Activated CD4-positive, CD25-positive, alpha-beta regulatory T cell treated with anti-CD3 and anti-CD28 coated beads, Interleukin-2, amount 50 U/mL, for 72 hours (primary cell): Measurements from ENCODE around the gene ID1.
"Not testable (repeated sequence)": the region's sequence is repeated elsewhere in the genome, so short reads cannot be mapped to it uniquely, and the experiment has no call there.

Experiments
- DNase-seq: peaks from one replicate; pipeline ENCODE4 v3.0.0; 2021

Gene ID1

GRCh38 chr20:31602779-31603441 is 2.2 kb upstream of the ID1 start:
- peak; percentile 34 for DNase-seq

- peak; percentile 71 for DNase-seq
Observed at GRCh38 chr20:31603822-31604566, 1.1 kb upstream of the ID1 start.

DNA sequence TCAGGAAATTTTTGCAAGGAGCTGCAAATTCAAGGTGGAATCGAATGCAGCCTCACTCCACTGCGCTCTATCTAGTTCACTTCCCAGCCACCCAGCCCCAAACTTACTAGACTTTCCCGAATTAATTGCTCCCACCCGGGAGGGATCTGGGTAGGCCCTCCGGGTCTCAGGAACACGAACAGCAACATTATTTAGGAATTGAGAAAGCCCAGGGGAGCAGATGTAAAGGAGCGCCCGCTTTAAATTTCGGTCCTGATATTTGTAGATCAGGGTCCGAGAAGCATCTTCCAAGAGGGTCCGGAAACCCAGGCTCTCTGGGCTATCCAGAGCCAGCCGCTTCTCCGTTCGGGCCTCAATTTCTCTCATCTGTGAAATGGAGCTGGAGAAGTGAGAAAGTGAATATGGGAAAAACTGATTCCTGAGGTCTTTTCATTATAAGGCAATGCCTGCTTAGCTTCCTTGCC is 490 bp upstream of the ID1 start:
- no peak for DNase-seq

- DNase-seq, result no peak
Observed at GRCh38 chr20:31605902-31606803, 1.1 kb downstream of the ID1 start.

GRCh38 chr20:31606804-31607639 is 1.9 kb downstream of the ID1 start:
- DNase-seq, result no peak

DNA sequence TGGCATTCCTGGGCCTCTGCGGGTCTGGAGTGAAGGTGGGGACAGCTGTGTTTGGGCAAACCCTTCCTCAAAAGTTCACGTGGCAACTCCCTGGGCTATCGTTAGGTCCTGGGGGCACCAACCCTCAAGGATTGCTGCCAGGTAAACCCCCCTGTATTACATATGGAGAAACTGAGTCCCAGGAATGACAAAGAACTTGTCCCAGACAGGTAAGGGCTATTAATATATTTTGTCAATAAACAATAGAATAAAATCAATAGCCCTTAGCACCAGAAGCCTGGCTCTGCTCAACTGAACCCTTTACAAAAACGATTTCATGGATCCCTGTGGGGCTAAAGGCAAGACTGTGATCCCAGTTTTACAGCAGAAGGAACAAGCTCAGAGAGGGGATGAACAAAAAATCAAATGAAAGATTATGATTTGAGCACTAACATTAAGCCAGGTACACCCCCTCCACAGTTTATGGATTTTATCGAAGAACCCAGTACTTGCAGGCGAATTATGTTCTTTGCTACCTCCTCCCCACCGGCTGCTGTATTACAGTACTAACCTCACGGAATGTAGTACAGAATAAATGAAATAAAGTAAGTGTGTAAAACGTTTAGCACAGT is 2.7 kb downstream of the ID1 start:
- no peak for DNase-seq

GRCh38 chr20:31608251-31608945 is 3.3 kb downstream of the ID1 start:
- DNase-seq, result no peak

DNA sequence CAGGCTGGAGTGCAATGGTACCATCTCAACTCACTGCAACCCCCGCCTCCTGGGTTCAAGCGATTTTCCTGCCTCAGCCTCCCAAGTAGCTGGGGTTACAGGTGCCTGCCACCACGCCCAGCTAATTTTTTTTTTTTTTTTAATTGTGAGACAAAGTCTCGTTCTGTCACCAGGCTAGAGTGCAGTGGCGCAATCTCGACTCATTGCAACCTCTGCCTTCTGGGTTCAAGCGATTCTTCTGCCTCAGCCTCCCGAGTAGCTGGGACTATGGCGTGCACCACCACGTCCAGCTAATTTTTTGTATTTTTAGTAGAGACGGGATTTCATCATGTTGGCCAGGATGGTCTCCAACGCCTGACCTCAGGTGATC is 7.2 kb downstream of the ID1 start:
- not testable (repeated sequence) for DNase-seq

GRCh38 chr20:31615416-31615815 is 10.3 kb downstream of the ID1 start:
- no peak for DNase-seq

GRCh38 chr20:31617432-31618104 is 12.5 kb downstream of the ID1 start:
- no peak for DNase-seq

DNA sequence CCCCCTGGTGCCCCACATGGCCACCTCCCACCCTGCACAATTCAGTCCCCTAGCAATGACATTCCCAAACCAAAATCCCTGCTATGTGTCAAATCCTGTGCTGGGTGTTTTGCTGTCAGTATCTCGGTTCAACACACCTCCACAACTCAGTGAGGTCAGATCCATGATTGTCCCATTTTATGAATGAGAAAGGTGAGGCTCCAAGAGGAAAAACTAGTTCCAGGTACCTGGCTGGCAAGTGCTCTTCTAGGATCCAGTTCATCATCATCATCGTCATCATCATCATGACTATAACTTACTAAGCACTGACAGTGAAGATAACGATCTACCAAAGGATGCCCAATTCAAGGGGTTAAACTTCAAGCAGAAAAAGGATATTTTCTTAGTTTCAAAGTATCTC is 15.2 kb downstream of the ID1 start:
- DNase-seq, result no peak

- not testable (repeated sequence) for DNase-seq
Observed at GRCh38 chr20:31623123-31623505, 18.0 kb downstream of the ID1 start.

- DNase-seq, result not testable (repeated sequence)
Observed at GRCh38 chr20:31626534-31626933, 21.4 kb downstream of the ID1 start.

GRCh38 chr20:31628057-31628456 is 23.0 kb downstream of the ID1 start:
- not testable (repeated sequence) for DNase-seq

GRCh38 chr20:31630187-31630790 is 25.2 kb downstream of the ID1 start:
- DNase-seq, result no peak

DNA sequence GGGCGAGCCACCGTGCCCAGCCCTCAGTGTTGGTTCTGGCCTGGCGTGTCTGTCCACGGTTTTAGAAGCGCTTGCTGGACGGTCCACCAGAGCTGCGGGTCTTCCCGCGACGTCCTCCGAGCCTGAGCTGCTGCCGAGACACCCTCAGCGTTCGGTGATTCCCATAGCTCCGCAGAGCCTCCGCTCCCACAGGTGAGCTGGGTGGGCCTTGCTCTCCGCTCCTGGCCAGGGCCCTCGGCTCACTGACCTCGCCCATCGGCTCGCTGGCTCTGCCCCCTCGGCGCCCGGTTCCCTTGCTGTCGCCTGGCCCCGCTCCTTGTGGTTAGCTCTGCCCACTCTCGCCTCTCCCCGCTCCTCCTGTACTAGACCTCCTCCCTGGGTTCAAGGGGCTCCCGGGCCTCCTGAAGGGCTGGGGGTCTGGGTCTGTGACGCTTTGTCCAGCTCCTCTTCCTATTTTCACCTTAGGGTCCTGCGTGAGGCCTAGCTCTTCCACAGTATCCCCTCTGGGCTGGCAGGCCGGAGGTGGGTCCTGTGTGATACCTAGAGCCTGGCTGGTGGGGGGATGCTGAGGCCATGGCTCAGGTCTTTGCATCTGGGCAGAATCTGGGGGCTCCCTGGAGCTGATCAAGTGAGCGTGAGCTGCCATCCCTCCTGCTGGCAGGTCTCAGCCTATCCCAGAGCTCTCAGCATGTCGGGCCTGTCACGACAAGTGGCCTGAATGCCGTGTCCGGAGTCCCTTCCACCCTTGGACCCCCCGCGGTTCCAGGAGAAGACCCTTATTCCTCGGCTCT is 27.7 kb downstream of the ID1 start:
- DNase-seq, result no peak

GRCh38 chr20:31633339-31633914 is 28.3 kb downstream of the ID1 start:
- no peak for DNase-seq

DNA sequence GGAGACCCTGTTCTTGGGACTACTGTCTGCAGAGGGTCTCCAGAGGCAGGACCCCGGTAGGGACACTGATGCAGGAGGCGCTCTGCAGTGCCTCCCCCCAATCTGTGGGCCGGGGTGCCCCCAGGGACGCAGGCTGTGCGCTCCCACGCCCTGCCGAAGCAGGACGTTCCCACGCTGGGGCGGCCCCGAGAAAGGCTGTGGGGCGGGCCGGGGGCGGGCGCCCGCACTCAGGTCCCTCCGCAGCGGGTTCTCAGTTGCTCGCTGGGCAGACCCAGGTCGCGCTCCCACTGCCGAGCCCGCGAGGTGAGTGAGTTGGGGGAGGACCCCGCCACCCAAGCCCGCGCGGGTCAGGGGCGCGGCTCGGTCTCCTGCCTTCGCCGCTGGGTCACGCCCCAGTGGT is 32.6 kb downstream of the ID1 start, which contains the start of gene COX4I2:
TSS of gene COX4I2 (plus strand) at position 253 of the 400 bp plus-strand sequence. CDS start 1,106 bp downstream, outside the sequence.
- DNase-seq, result no peak

DNA sequence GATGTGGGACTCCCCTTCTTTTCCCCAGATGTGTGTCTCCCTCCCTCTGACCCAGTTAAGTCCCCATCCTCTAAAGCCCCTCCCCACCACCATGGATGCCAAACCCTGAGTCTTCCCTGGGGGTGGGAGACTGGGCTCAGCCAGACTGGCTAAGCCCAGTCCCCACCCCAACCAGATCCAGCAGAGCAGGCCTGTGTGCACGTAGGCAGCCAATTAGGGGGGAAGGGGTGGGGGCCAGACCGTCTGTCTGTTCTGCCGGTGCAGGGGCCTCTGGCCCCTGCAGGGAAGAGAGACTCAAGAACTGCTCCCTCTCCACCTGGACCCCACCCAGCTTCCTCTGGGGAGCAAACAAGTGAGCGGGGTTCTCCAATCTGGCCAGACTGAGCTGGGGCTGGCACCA is 33.2 kb downstream of the ID1 start:
- DNase-seq, result no peak
